ENCODE measurements around the gene KIF22.

DNA sequence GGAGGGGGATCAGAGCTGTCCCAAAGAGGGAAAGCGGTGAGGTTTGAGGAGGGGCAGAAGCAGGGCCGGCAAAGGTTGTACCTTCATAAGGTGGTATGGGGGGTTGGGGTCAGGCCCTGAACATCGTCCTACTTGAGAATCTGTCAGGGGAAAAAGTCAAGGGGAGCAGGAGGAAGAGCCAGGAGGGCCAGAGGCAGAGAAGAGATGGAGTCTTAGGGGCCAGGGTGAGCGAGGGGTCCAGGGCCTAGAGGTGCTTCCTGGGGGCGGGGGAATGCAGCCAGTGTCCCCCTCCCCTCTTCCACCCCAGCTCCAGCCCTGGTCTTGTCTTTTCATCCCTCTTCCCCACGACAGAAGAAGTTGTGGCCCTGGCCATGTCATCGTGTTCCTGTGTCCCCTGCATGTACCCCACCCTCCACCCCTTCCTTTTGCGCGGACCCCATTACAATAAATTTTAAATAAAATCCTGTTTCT lies 20.2 kb downstream of the KIF22 start:
- TF ChIP-seq, protein P1, sequence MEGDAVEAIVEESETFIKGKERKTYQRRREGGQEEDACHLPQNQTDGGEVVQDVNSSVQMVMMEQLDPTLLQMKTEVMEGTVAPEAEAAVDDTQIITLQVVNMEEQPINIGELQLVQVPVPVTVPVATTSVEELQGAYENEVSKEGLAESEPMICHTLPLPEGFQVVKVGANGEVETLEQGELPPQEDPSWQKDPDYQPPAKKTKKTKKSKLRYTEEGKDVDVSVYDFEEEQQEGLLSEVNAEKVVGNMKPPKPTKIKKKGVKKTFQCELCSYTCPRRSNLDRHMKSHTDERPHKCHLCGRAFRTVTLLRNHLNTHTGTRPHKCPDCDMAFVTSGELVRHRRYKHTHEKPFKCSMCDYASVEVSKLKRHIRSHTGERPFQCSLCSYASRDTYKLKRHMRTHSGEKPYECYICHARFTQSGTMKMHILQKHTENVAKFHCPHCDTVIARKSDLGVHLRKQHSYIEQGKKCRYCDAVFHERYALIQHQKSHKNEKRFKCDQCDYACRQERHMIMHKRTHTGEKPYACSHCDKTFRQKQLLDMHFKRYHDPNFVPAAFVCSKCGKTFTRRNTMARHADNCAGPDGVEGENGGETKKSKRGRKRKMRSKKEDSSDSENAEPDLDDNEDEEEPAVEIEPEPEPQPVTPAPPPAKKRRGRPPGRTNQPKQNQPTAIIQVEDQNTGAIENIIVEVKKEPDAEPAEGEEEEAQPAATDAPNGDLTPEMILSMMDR (conservative IDR thresholded peaks at IDR 0.05 in 1 of 2, IDR thresholded peaks at IDR 0.05 in 1 of 2; ENCODE audit: low read depth in 1 of 2, low read length in 2 of 2), result no peak
- no peak for TF ChIP-seq EZH2 (IDR thresholded peaks at IDR 0.05; ENCODE audit: low read length, missing control alignments)

Data from fibroblast of lung (primary cell).